CD4-positive, alpha-beta T cell treated with Interleukin-17A for 1 hour (primary cell): ENCODE results near the gene STIM2.
"Not testable (repeated sequence)": the region's sequence is repeated elsewhere in the genome, so short reads cannot be mapped to it uniquely, and the experiment has no call there.

ENCODE experiments used
- DNase-seq: peaks from one replicate; pipeline ENCODE4 v3.0.0-alpha.2; 2020

STIM2 gene

DNA sequence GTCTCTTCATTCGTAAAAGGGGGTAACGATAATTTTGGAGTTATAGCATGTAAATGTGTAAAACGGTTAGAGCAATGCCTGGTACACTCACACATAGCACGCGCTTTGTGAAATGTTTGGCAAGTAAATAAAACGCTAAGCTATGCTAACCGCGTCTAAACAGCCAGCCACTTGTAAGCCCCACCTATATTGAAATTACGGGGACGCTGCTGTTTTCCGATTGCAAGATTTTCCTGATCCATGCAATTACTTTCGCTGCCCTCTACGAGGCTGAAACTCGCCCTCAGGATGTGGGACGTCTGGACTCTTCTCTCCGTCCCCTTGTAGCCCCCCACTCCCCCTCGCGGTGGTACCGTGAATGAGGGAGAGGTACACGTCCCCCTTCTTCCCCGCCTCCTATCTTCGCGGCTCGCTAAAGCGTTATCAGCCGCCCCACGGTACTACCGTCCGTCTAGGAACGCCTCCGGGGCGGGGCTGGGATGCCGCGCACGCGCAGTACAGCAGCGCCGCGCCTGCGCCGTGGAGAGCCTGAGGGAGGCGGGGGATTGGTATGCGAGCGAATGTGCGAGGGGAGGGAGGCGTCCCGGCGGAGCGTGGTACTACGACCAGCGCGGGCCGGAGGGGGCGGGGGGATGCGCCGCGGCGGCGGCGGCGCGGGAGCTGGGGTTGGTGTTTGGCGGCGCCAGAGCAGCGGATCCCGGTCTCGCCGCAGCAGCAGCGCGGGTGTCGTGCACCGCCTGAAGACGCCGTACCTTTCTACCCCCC is at the start of gene STIM2:
STIM2 (plus strand) TSS at position 685 of the 765 bp plus-strand sequence.
- DNase-seq = peak; percentile 99

- DNase-seq = not testable (repeated sequence)
These were observed 49.1 kb upstream of the STIM2 start for GRCh38 chr4:26811571-26811970.

DNA sequence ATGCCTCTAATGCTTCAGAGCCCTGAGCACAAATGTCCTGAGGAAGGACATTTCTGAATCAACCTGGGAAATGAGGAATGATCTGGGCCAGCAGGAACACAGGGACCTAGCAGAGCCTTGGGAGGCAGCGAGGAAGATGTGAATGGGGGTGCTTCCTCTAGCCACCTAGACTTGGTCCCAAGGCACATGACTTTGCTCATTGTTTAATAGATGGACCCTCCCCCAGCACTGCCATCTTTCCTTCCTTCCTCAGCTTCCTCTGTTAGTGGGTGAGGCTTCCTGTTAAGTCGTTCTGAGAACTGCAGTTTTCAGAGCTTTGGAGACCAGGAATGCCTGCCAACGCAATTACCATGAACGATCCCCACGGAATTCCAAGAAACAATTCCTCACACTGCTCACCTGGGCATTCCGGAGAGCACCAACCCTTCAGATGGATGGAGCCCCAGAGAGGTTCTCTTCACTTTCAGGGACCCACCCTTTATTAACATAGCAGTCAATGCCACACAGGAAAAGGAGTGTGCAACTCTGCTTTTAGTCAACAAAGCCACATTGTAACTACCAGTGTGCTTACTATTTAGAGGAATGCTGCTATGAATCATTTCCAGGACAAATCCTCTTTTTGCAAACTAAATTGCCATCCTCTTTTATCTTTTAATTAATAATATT is 48.5 kb upstream of the STIM2 start:
- DNase-seq = peak; percentile 17

DNA sequence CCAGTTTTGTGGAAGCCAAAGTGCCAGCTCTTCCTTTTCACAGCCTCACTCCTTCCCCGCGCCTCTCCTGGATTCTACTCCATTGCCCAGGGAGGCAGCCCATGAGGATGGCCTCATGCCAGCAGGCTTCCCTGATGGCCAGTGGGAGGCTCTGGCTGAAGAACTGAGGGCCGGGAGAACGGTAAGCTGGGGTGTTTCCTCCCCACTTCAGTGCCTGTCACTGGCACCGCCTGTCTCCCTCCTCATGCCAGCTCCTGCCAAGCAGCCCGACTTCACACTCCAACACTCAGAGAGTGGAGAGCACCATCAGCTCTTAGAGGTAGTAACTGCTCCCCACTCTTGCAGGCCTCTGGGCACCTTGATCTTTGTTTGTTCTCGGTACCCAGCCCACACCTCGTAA is 46.9 kb upstream of the STIM2 start:
- no peak for DNase-seq

DNA sequence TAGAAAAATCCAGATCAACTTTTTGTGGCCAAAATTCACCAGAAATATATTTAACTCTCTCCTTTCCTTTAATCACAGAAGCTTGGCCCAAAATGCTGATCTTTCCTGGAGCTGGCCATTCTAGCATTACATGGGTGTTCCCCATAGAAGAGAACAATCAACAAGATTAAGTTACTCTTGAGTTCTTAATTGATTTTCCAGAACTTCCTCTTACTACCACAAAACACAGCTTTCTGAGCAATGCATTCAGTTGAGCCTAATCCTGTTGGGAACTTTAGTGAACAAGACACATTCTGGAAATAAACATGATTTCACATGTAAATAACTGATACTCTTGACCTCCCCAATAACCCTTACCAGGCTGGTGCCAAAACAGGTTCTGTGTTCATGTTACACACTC is 45.4 kb upstream of the STIM2 start:
- DNase-seq = no peak

GRCh38 chr4:26815706-26816105 is 44.9 kb upstream of the STIM2 start:
- DNase-seq = no peak

GRCh38 chr4:26819026-26819425 is 41.6 kb upstream of the STIM2 start:
- no peak for DNase-seq

GRCh38 chr4:26819478-26820095 is 41.1 kb upstream of the STIM2 start:
- no peak for DNase-seq

DNA sequence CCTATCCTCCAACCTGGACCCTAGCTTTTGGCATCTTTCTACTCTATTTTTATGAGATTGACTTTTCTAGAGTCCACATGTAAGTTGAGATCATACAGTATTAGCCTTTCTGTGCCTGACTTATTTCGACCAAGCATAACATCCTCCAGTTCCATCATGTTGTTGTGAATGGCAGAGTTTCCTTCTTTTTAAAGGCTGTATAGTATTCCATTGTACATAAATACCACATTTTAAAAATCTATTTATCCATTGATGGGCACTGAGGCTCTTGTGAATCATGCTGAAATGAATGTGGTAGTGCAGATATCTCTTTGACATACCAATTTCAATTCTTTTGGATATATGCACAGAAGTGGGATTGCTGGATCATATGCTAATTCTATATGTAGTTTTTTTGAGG is 40.3 kb upstream of the STIM2 start:
- no peak for DNase-seq

DNA sequence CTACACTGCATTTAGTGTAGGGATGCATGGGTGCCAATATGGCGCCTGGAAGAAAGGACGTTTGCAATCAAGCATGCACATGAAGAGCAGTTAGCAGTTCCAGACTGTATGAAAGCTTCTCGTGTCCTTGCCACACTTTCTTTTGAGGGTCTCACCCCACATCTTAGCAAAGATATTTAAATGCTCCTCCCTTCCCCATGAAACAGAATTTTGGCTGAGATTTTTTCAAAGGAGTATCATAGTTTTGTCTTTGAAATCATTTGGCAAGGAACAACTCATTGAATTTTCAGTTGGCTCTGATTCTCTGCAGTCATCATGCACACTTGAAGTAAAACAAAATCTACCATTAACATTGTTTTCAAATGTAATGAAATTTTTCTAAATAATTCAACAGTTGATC is 39.6 kb upstream of the STIM2 start:
- DNase-seq = no peak

GRCh38 chr4:26821677-26822503 is 38.8 kb upstream of the STIM2 start:
- no peak for DNase-seq

- DNase-seq = peak; percentile 42
These were observed 38.1 kb upstream of the STIM2 start for GRCh38 chr4:26822546-26822945.

GRCh38 chr4:26822974-26823373 is 37.7 kb upstream of the STIM2 start:
- not testable (repeated sequence) for DNase-seq

GRCh38 chr4:26823583-26823982 is 37.1 kb upstream of the STIM2 start:
- no peak for DNase-seq

GRCh38 chr4:26824667-26825066 is 36.0 kb upstream of the STIM2 start:
- DNase-seq = no peak

DNA sequence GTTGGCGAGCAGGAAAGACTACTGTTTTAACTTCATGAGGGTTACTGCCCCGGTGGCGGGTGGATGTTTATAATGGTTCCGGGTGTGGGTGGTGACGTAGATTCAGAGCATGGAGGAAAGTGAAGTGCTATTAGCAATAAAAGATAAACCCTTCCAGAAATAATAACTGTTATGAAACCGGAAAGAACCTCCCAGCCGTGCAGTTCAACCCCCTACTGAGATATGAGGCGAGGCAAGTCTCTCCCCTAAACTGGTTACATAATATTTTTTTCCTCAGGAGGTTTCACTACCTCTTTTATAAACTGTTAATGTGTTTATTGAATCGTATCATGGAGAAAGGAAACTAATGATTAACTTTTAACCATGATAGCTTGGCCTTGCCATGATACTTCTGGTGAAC is 33.9 kb upstream of the STIM2 start:
- DNase-seq = peak; percentile 9

DNA sequence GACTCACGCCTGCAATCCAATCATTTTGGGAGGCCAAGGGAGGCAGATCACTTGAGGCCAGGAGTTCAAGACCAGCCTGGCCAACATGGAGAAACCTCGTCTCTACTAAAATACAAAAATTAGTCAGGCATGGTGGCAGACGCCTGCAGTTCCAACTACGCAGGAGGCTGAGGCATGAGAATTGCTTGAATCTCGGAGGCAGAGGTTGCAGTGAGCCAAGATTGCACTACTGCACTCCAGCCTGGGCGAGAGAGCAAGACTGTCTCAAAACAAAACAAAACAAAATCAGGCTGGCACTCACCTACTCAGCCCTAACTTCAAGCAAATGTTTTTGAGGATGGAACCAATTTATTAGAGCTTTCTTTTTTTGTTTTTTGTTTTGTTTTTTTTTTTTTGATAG is 33.3 kb upstream of the STIM2 start:
- not testable (repeated sequence) for DNase-seq

DNA sequence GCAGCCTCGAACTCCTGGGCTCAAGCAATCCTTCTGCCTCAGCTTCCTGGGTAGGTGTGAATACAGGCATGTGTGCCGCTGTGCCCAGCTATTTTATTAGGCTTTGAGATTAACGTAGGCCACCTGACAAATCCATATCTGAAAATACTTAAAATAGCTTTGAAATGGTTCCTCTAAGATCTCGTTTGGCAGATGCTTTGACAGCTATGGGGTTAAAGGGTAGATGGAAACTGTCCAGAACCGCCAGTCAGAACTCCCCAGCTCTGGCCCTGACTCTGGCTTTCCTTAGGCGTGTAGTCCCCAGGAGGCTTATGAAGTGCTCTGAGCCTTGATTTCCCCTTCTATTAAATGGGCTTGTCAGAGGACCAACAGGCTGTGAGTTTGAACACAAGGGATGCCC is 32.8 kb upstream of the STIM2 start:
- DNase-seq = no peak

DNA sequence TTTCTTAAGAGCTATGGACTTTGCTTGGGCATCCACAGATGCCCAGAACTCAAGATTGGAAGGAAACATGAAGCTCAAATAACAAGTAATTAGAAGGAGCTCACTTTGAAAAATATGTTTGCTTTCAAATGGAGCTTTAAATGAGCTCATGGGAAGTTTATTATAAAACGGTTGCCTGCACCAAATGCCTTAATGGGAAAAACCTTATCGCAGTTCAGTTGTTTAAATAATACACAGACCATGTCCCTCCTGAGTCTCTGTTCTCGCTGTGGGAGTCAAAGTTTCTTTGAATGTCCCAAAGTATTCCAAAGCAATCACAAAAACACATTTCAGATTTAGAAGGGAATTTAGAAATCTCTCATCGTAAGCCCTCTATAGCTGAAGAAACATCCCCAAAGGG is 31.6 kb upstream of the STIM2 start:
- DNase-seq = no peak

DNA sequence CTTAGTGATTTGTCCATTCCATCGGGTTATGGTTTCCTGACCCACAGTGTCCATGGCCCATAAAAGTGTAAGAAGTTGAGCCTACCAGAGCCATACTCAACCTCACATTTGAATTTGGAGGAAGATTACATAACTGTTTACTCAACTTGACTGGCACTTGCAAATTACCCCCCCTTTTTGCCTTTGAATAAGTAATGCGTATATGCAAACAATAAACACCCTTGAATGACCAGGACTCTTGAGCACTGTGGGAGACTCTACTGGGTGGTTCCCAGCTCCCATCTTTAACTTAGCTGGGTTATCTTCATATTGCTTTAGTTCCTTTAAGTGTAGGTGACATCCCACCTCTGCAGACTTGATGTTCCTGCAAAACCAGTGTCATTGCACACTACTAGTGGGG is 30.6 kb upstream of the STIM2 start:
- DNase-seq = no peak

DNA sequence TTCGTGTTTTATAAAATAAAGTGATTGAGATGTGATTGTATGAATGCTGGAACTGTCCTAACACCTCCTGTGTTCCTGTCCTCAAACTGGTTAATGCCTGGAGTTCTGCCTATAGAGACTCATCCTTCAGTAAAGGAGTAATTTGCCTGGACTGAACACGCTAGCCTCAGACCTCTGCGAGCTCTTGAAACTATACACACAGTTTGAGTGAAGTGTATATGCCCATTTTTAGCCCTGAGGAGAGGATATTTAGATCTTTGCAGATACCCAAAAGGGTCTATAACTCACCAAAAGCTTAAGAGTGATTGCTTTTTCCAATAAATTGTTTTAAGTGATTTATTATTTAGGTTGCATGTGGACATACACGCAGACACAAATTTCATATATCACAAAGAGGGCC is 29.9 kb upstream of the STIM2 start:
- no peak for DNase-seq

DNA sequence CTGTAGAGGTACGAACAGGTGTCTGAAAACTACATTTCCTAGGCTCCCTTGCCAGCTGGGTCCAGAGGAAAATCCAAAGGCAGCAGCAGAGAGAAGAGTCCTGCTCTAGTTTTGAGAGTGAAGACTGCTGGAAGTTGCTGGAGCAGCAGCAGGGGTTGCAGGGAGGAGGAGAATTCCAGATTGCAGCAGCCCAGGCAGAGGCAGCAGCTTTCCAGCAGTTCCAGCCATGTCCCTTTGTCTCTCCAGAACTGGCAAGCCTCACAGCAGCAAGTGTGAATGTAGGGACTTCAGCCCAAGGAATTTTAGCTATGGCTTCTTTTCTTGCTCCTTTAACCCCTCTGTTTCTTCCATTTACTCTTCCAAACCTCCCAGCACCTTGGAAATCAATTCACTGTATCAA is 24.1 kb upstream of the STIM2 start:
- DNase-seq = no peak
